Measurements from ENCODE around the gene CCDC93. TPM values are rescaled to one million over a fixed set of nuclear protein-coding genes. Genes with fewer than 3 reads are reported as not detected.

CCDC93 gene
- total RNA-seq, 4 donors from 2014 or later: 41.6 to 450 (median 80.7) TPM

GRCh38 chr2:117952701-117953100 lies 61.2 kb downstream of the CCDC93 start:
- TF ChIP-seq CTCF (IDR thresholded peaks at IDR 0.05) (no peak), POLR2A (IDR thresholded peaks at IDR 0.05) (no peak), POLR2AphosphoS5 (IDR thresholded peaks at IDR 0.05) (no peak), EP300 (IDR thresholded peaks at IDR 0.05; ENCODE audit: low read depth) (no peak)
- Histone ChIP-seq H3K27ac (no peak overlapping the region), H3K36me3 (peaks cover 0 to 70% (median 31%) of the 10 kb centered on the region in 4 donors), H3K4me3 (no peak overlapping the region), H3K9me3 (no peaks in the 10 kb centered on the region), H3K4me1 (peaks cover 0 to under 1% (median 0%) of the 10 kb centered on the region in 4 donors), H3K27me3 (no peaks in the 10 kb centered on the region)
- intact Hi-C loops (cut with DNase I; ENCODE audit: low total_unique reads) (no loop called here), in situ Hi-C loops (cut with MboI; ENCODE audit: low pct_ligation_motif_present in 1 of 4, low pct_unique_long_range_greater_than_20kb in 1 of 4, low sequenced_read_pairs in 3 of 4) (no loop called here)
- DNase-seq: no peak

- TF ChIP-seq EP300 (IDR thresholded peaks at IDR 0.05; ENCODE audit: low read depth) (no peak), POLR2A (IDR thresholded peaks at IDR 0.05) (no peak), CTCF (IDR thresholded peaks at IDR 0.05) (no peak), POLR2AphosphoS5 (IDR thresholded peaks at IDR 0.05) (no peak)
- in situ Hi-C loops (cut with MboI; ENCODE audit: low pct_ligation_motif_present in 1 of 4, low pct_unique_long_range_greater_than_20kb in 1 of 4, low sequenced_read_pairs in 3 of 4): no loop called here
- WGBS, 2 donors (ENCODE audit: low coverage in 1 of 2): 87 to 88% methylated on average over 3 to 4 of the region's 4 CpGs
- Histone ChIP-seq H3K4me3 (no peak overlapping the region), H3K36me3 (peaks cover 0 to 72% (median 30%) of the 10 kb centered on the region in 4 donors), H3K4me1 (no peaks in the 10 kb centered on the region), H3K27me3 (no peaks in the 10 kb centered on the region), H3K27ac (no peak overlapping the region), H3K9me3 (no peaks in the 10 kb centered on the region)
- no peak for DNase-seq
- intact Hi-C loops (cut with DNase I; ENCODE audit: low total_unique reads): no loop called here
These were observed 61.6 kb downstream of the CCDC93 start for GRCh38 chr2:117952228-117952627.

GRCh38 chr2:117949806-117950205 lies 64.1 kb downstream of the CCDC93 start:
- H3K36me3 ChIP-seq: peaks cover 0 to 85% (median 35%) of the 10 kb centered on the region in 4 donors
- in situ Hi-C loops (cut with MboI; ENCODE audit: low pct_ligation_motif_present in 1 of 4, low pct_unique_long_range_greater_than_20kb in 1 of 4, low sequenced_read_pairs in 3 of 4) (no loop called here), intact Hi-C loops (cut with DNase I; ENCODE audit: low total_unique reads) (no loop called here)
- H3K4me1 ChIP-seq: no peaks in the 10 kb centered on the region
- no peak for DNase-seq
- no peaks in the 10 kb centered on the region for H3K9me3 ChIP-seq
- TF ChIP-seq EP300 (IDR thresholded peaks at IDR 0.05; ENCODE audit: low read depth) (no peak), POLR2A (IDR thresholded peaks at IDR 0.05) (no peak), POLR2AphosphoS5 (IDR thresholded peaks at IDR 0.05) (no peak), CTCF (IDR thresholded peaks at IDR 0.05) (no peak)
- no peak overlapping the region for H3K27ac ChIP-seq
- no peak overlapping the region for H3K4me3 ChIP-seq
- WGBS, 2 donors (ENCODE audit: low coverage in 1 of 2): 60 to 74% methylated on average over 1 to 5 of the region's 5 CpGs
- H3K27me3 ChIP-seq: no peaks in the 10 kb centered on the region

GRCh38 chr2:117948615-117949014 lies 65.3 kb downstream of the CCDC93 start:
- H3K4me1 ChIP-seq: no peaks in the 10 kb centered on the region
- no peaks in the 10 kb centered on the region for H3K9me3 ChIP-seq
- WGBS, 2 donors (ENCODE audit: low coverage in 1 of 2): 84 to 91% methylated on average over 1 of the region's 1 CpG
- TF ChIP-seq POLR2A (IDR thresholded peaks at IDR 0.05) (no peak), EP300 (IDR thresholded peaks at IDR 0.05; ENCODE audit: low read depth) (no peak), CTCF (IDR thresholded peaks at IDR 0.05) (no peak)
- in situ Hi-C loops (cut with MboI; ENCODE audit: low pct_ligation_motif_present in 1 of 4, low pct_unique_long_range_greater_than_20kb in 1 of 4, low sequenced_read_pairs in 3 of 4) (no loop called here), intact Hi-C loops (cut with DNase I; ENCODE audit: low total_unique reads) (no loop called here)
- DNase-seq: no peak
- H3K36me3 ChIP-seq: peaks cover 0 to 87% (median 37%) of the 10 kb centered on the region in 4 donors
- no peaks in the 10 kb centered on the region for H3K27me3 ChIP-seq
- H3K27ac ChIP-seq: no peak overlapping the region
- no peak overlapping the region for H3K4me3 ChIP-seq
